GM12878 (cell line): ENCODE results near the gene MLIP. TPM values are rescaled to one million over a fixed set of nuclear protein-coding genes. Genes with fewer than 3 reads are reported as not detected.

Source experiments
- ATAC-seq: fragments of 200-7000 bp; cut with Tn5 transposase; 3 replicates; pipeline ENCODE4 v1.9.1; 2020; ENCODE audit warnings: mild to moderate bottlenecking, moderate library complexity
- BruUV-seq: library from RNA; stranded (reverse); fragments of 400-500 nt; replicated peaks from 2 replicates; lab custom pipeline; 2021; lab: Mats Ljungman, UMichigan
- CTCF ChIA-PET: fragments of 300-600 bp; sonication (Branson Sonifier 250); formaldehyde crosslinking; extraction: SDS; loops from one replicate; lab custom pipeline; 2021; ENCODE audit warnings: inconsistent platforms; lab: Yijun Ruan, JAX
- POLR2A ChIA-PET: fragments of 350-600 bp; formaldehyde crosslinking; extraction: SDS; loops from one replicate; lab custom pipeline; 2021; ENCODE audit warnings: inconsistent platforms; lab: Charles Lee
- RAD21 ChIA-PET: fragments of 300-600 bp; sonication (Branson Sonifier 250); formaldehyde crosslinking; loops from one replicate; lab custom pipeline; 2023; ENCODE audit warnings: antibody characterized with exemption; ENCODE audit not compliant: unreplicated experiment; lab: Charles Lee
- SMC1A ChIA-PET: fragments of 300-600 bp; sonication (Branson Sonifier 250); formaldehyde crosslinking; loops from one replicate; lab custom pipeline; 2023; ENCODE audit not compliant: unreplicated experiment, uncharacterized antibody; lab: Charles Lee
- DNase-seq: peaks from one replicate; pipeline ENCODE4 v3.0.0-alpha.2; 2011; ENCODE audit warnings: low read depth, low spot score
- FAIRE-seq: peaks from 3 replicates; lab custom pipeline; 2011; peaks lifted over from hg19 to GRCh38; lab: Jason Lieb, UNC
- H2AFZ ChIP-seq: 2 replicates; pipeline ENCODE4 v1.6.0; 2011; ENCODE audit warnings: low read depth, low read length, control low read depth; ENCODE audit not compliant: control insufficient read depth
- H3K27ac ChIP-seq: 2 replicates; pipeline ENCODE4 v1.5.1; 2011; ENCODE audit warnings: control low read depth; ENCODE audit not compliant: control insufficient read depth, insufficient read depth
- H3K27me3 ChIP-seq, 2 experiments: replicated peaks in 1 of 2; 2 replicates each; pipeline versions ENCODE4 v1.6.0 to v1.6.1; 2011; ENCODE audit warnings: low read length in 1 of 2; ENCODE audit not compliant: control insufficient read depth in 2 of 2, insufficient read depth in 2 of 2
- H3K36me3 ChIP-seq, 2 experiments: 2 replicates each; pipeline ENCODE4 v1.5.1; 2011; ENCODE audit warnings: low read length in 1 of 2; ENCODE audit not compliant: control insufficient read depth in 2 of 2, insufficient read depth in 2 of 2
- H3K4me1 ChIP-seq: 2 replicates; pipeline ENCODE4 v1.6.1; 2011; ENCODE audit warnings: mild to moderate bottlenecking, low read length, moderate library complexity, mixed read lengths; ENCODE audit not compliant: control insufficient read depth, insufficient read depth
- H3K4me2 ChIP-seq: 2 replicates; pipeline ENCODE4 v1.6.0; 2011; ENCODE audit warnings: control low read depth; ENCODE audit not compliant: control insufficient read depth, insufficient read depth
- H3K4me3 ChIP-seq: fragments of 200-600 bp; sonication (generic); 2 replicates; pipeline ENCODE4 v1.5.1; 2016
- H3K79me2 ChIP-seq: 2 replicates; pipeline ENCODE4 v1.6.0; 2011; ENCODE audit warnings: low read length; ENCODE audit not compliant: control insufficient read depth, insufficient read depth
- H3K9ac ChIP-seq: 2 replicates; pipeline ENCODE4 v1.8.0; 2011; ENCODE audit warnings: low read length, control low read depth, mixed read lengths; ENCODE audit not compliant: control insufficient read depth, insufficient read depth
- H3K9me3 ChIP-seq: replicated peaks from 3 replicates; pipeline ENCODE4 v1.5.1; 2011; ENCODE audit warnings: mild to moderate bottlenecking, low read length; ENCODE audit not compliant: control insufficient read depth, insufficient read depth
- H4K20me1 ChIP-seq: 2 replicates; pipeline ENCODE4 v1.6.0; 2011; ENCODE audit not compliant: control insufficient read depth, insufficient read depth
- FOXK2 ChIP-seq: fragments of 450-650 bp; IDR thresholded peaks from 2 replicates; pipeline ENCODE4 v1.6.1; 2017; ENCODE audit warnings: mild to moderate bottlenecking, moderate library complexity
- KDM1A ChIP-seq: fragments of 200-600 bp; sonication (generic); IDR thresholded peaks from 2 replicates; pipeline ENCODE4 v1.6.1; 2016; ENCODE audit warnings: borderline replicate concordance
- SKIL ChIP-seq: fragments of 450-650 bp; IDR thresholded peaks from 2 replicates; pipeline ENCODE4 v1.6.1; 2017; ENCODE audit warnings: mild to moderate bottlenecking, low read depth, inconsistent platforms; ENCODE audit not compliant: poor library complexity, severe bottlenecking
- ZBTB4 ChIP-seq: fragments of 450-650 bp; formaldehyde crosslinking; IDR thresholded peaks from 2 replicates; pipeline ENCODE4 v1.4.0; 2022; ENCODE audit warnings: mild to moderate bottlenecking, moderate library complexity
- ZNF622 ChIP-seq: fragments of 450-650 bp; IDR thresholded peaks from 2 replicates; pipeline ENCODE4 v1.6.1; 2017; ENCODE audit warnings: mild to moderate bottlenecking, inconsistent platforms
- WGBS: methylation state at CpG from one replicate; pipeline ENCODE4 v1.1.6; 2016; ENCODE audit warnings: low lambda C conversion rate; ENCODE audit not compliant: insufficient replicate concordance, insufficient coverage; ENCODE audit errors: missing lambda C conversion rate; 5-methylcytosine and 5-hydroxymethylcytosine counted together
- in situ Hi-C: fragments of 300-500 bp; cut with MboI; formaldehyde crosslinking; loops from 9 replicates; pipeline ENCODE4 v1.14.3; 2018; ENCODE audit warnings: mixed read lengths
- intact Hi-C: fragments of 100-400 bp; cut with micrococcal nuclease; formaldehyde crosslinking; loops from one replicate; pipeline ENCODE4 v1.14.2; 2022; ENCODE audit not compliant: unreplicated experiment
- polyA plus RNA-seq, 11 experiments: library from polyadenylated mRNA; depleted of rRNA in 4 of 11; unstranded in 6 of 11; stranded (reverse) in 5 of 11; fragments of >200 nt; fragmentation: Nextera tagmentation in 4 of 11; fragmentation: Illumina TruSeq in 1 of 11; extraction: Ambion mirVana in 4 of 11; extraction: Trizol in 1 of 11; gene quantifications; 1 replicate in 1 of 11; 2 replicates in 10 of 11; pipeline versions ENCODE4 v1.2.1 to v1.2.3, GENCODE V29; 2011 to 2016; ENCODE audit warnings: inconsistent platforms in 2 of 11, missing spikeins in 2 of 11, low read depth in 1 of 11
- total RNA-seq, 4 experiments: library from RNA; depleted of rRNA in 3 of 4; stranded (reverse); fragments of >200 nt in 3 of 4; fragmentation: Illumina TruSeq in 1 of 4; extraction: Trizol in 1 of 4; gene quantifications; 2 replicates each; pipeline versions ENCODE4 v1.2.1 to v1.2.3, GENCODE V29; 2013 to 2021
- TF ChIP-seq, protein P1 (sequence below): fragments of 450-650 bp; formaldehyde crosslinking; IDR thresholded peaks from 2 replicates; pipeline ENCODE4 v1.4.0; 2020; ENCODE audit warnings: mild to moderate bottlenecking, moderate library complexity

MLIP gene
- total and polyA plus RNA-seq, 10 of the 15 experiments (the other 5 are each of a cell fraction or from before 2014, with no cell fraction given): not detected

DNA sequence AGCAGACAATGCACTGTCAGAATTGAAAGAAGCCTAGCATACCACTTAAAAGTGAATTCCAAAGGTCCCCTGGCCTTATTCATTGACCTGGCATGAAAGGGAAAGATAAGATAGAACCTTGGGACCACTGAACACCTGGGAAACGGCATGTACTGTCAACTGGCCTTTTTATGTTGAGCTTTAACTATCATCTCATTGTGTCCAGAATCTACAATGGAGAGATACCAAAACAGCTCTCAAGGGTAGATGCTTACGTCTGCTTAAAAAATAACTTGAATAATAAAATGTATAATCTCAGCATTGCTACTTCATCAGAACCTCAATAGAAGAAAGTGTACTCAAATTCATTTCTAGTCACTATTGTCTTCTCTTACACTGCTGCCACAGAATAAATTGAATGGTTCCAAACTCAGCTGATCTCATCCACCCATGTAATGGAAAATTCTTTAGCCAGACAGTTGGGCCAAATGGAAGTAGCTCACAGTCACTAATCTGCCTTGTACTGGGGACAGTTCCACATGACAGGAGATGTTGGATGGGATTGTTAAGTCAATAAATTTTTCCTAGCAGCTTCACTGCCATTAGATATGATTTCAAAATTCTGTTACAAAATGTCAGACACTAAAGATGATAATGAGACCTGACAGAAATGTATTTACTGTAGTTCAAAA, 93.8 kb downstream of the MLIP start:
- Histone ChIP-seq H3K9me3 (no peaks in the 10 kb centered on the region), H2AFZ (no peak overlapping the region), H3K79me2 (no peaks in the 10 kb centered on the region), H3K27ac (no peak overlapping the region)
- BruUV-seq: no TSS peak
- 17% methylated on average over 2 of the region's 2 CpGs for WGBS
- ATAC-seq: no peak
- no peak for DNase-seq
- CTCF ChIA-PET: interaction anchor here (0.6 to 1.1 kb wide), 2 partner anchors 39 to 893 kb away, joined by 3 to 4 read pairs; no protein-coding TSS in a partner anchor
- RAD21 ChIA-PET: no interaction called here
- no peak for FAIRE-seq
- TF ChIP-seq, protein P1, sequence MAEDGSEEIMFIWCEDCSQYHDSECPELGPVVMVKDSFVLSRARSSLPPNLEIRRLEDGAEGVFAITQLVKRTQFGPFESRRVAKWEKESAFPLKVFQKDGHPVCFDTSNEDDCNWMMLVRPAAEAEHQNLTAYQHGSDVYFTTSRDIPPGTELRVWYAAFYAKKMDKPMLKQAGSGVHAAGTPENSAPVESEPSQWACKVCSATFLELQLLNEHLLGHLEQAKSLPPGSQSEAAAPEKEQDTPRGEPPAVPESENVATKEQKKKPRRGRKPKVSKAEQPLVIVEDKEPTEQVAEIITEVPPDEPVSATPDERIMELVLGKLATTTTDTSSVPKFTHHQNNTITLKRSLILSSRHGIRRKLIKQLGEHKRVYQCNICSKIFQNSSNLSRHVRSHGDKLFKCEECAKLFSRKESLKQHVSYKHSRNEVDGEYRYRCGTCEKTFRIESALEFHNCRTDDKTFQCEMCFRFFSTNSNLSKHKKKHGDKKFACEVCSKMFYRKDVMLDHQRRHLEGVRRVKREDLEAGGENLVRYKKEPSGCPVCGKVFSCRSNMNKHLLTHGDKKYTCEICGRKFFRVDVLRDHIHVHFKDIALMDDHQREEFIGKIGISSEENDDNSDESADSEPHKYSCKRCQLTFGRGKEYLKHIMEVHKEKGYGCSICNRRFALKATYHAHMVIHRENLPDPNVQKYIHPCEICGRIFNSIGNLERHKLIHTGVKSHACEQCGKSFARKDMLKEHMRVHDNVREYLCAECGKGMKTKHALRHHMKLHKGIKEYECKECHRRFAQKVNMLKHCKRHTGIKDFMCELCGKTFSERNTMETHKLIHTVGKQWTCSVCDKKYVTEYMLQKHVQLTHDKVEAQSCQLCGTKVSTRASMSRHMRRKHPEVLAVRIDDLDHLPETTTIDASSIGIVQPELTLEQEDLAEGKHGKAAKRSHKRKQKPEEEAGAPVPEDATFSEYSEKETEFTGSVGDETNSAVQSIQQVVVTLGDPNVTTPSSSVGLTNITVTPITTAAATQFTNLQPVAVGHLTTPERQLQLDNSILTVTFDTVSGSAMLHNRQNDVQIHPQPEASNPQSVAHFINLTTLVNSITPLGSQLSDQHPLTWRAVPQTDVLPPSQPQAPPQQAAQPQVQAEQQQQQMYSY (CRISPR knock-in tag): no peak
- no peak for TF ChIP-seq ZNF622
- TF ChIP-seq SKIL: no peak
- TF ChIP-seq KDM1A: no peak
- TF ChIP-seq FOXK2: no peak
- TF ChIP-seq ZBTB4 (CRISPR knock-in tag): no peak
- TF ChIP-seq, all 136 proteins: peak for 0
- SMC1A ChIA-PET: interaction anchor here (1.0 kb wide), 1 partner anchor 861 kb away, joined by 3 read pairs; no protein-coding TSS in a partner anchor
- Histone ChIP-seq H3K4me1 (no peaks in the 10 kb centered on the region), H3K9ac (no peak overlapping the region), H3K27me3 (no peaks in the 10 kb centered on the region), H3K4me2 (no peak overlapping the region), H4K20me1 (no peaks in the 10 kb centered on the region), H3K36me3 (no peaks in the 10 kb centered on the region), H3K4me3 (no peak overlapping the region)
- in situ Hi-C loops (no loop called here), intact Hi-C loops (no loop called here)
- POLR2A ChIA-PET: no interaction called here
